ENCODE results near the gene NRG3. TPM values are rescaled to one million over a fixed set of nuclear protein-coding genes. Genes with fewer than 3 reads are reported as not detected.

The NRG3 gene
- total RNA-seq, 1 donor from 2014 or later, result not detected

DNA sequence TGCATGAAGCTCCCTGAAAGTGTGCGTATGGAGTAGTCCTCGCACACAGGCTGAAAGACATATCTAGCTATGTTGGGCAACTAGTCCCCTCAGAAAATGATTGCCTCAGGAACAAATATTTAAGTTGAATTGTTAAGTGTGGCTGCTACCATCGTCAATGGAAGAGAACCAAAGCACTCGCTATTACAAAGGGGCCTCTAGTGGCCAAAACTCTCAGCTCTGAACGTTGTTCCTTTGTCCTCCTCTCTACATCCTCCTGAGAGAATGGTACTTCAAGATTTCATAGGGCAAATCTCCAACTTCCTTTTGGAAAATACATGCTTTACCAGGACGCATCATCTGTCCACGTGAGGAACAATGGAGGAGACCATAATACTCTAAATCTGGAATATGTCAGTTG lies 209.9 kb downstream of the NRG3 start:
- DNase-seq (ENCODE audit: low read depth), result no peak

DNA sequence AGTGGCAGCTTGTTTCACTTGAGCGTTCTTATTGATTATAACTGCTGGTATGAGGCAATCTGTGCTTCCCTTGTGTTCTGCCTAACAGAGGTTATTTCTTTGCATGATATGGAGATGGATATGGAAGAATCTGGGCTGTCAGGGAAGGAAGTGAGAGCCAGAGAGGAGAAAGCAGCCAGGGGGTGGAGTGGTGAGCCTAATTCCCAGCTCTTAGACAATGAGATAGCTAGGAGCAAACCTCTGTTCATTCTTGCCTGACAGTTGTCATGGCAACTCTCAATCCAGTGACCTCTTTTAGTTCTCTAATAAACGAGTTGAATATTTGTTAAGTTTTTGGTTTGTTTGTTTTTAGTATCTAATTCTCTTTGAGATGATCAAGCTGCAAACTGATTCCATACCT lies 214.3 kb downstream of the NRG3 start:
- no peak for DNase-seq (ENCODE audit: low read depth)

DNA sequence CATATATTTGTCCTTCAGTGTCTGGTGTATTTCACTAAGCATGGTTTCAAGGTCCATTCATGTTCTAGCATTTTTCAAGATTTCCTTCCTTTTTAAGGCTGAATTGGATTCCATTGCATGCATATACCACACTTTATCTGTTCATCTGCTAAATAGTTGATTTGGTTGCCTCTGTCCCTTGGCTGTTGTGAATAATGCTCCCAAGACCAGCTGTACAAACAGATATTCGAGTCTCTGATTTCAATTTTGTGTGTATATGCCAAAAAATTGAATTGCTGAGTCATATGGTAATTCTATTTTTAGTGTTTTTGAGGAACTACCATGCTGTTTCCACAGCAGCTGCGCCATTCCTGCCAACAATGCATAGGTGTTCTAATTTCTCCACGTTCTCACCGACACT lies 216.4 kb downstream of the NRG3 start:
- DNase-seq (ENCODE audit: low read depth), result no peak

DNA sequence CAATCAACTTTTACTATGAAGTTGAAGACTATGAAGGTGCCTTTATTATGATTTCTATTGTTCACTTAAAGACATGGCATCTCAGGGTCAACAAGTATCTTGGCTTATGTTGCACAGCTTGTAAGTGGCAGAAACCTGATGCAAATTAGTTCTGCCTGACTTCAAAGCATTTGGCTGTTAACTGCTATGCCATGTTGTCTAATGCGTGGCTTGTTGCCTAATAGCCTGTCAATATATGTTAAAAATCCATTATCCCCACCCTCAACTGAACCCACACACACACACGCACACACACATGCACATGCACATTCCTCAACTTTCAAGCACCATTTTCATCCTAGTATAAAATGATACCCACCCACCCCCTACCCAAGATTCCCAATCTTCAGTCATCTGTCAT lies 217.1 kb downstream of the NRG3 start:
- no peak for DNase-seq (ENCODE audit: low read depth)

DNA sequence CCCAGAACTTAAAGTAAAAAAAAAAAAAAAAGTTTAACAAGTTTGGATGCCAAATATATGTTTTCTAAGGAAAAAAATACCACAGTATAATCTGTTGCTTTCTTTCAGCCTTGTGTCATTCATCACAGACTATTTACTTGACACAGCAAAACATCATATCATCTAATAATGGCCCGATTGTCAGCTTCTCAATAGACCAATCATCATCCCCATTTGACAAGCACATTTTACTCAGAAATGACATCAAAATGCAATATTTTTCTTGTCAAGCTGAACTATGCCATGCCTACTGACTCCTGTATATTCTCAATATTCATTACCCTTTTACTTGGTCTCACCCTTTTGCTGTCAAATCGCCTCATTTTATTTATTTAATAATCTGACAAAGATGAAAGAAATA lies 249.7 kb downstream of the NRG3 start:
- DNase-seq (ENCODE audit: low read depth), result no peak

DNA sequence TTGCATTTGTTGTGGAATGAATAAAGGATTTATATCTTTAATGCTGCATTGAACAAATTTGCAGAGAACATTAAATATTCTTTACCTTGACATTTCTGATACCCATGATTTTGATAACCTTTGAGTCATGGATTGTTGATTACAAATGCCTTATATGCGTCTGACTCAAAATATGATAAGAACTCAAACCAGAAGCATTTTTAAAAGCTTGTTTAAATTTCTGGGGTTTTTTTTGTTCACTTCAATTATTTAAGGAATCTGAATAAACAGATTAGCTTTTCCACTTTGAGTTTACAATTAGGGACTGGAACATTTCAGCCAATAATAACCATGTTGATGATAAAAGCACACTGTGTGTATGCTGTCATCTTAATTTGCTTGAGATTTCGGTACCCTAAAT lies 253.5 kb downstream of the NRG3 start:
- DNase-seq (ENCODE audit: low read depth), result no peak

DNA sequence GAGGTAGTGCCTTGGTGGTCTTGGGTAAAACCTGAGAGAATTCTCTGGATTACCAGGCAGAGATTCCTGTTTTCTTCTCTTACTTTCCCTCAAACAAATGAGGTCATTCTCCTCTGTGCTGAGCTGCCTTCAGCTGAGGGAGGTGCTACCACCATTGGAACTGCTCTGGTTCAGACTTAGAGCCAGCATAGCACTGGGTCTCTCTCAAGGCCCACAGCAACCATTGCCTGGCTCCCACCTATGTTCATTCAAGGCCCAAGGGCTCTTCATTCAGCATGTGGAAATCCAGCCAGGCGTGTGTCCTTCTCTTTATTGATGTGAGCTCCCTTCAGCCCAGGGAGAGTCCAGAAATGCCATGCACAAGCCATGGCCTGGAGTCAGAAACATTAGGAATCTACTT lies 261.1 kb downstream of the NRG3 start:
- DNase-seq (ENCODE audit: low read depth), result no peak

DNA sequence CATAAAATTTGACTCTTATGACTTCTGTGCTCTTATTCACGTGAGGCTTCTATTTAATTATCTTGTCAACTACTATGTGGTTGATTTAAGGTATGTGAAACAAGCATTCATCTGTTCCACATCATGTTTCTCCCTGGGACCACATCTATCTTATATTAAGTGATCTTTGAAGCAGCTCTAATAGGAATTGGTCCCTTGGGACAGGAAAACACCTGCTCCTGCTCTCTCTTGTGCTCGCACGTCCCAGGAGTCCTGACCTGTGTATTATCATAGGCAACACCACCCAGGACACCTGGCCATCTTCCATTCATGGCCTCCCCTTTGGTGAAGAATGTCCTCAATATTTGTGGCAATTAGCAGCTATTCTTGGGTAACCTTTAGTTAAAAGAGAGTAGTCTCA lies 269.2 kb downstream of the NRG3 start:
- no peak for DNase-seq (ENCODE audit: low read depth)

DNA sequence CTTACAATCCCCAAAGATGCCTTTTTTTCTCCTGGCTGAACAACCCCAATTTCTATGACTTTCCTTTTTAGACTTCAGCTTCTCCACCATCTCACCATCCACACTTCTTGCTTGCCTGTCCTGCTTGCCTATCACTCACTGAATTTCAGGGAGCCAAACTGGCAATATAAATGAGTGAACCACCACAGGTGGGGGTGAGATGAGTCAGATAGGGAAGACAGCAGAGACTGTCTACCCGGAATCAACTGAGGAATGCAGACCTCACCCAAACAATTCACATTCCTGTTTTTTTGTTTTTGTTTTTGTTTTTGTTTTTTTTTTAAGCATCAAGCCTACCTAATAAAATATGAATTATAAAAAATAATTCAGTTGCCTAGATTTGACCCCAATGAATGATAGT lies 273.8 kb downstream of the NRG3 start:
- no peak for DNase-seq (ENCODE audit: low read depth)

DNA sequence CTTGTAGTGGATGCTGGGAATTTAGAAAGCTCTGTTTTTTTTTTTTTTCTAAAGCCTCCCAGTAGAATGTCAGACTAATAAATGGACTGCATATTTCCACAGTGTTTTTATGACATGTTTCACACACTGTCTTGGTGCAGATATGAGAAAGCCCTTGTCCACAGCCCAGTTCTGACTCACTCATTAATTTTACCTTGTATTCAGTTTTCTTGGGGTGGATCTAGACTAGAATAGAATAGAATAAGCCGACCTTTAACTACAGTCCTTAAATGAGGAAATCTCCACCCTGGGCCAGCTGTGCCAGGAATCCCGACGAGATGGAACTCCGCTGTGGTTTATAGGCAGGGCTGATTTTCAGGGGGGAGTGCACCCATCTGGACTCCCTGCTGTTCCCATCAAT lies 274.7 kb downstream of the NRG3 start:
- no peak for DNase-seq (ENCODE audit: low read depth)

DNA sequence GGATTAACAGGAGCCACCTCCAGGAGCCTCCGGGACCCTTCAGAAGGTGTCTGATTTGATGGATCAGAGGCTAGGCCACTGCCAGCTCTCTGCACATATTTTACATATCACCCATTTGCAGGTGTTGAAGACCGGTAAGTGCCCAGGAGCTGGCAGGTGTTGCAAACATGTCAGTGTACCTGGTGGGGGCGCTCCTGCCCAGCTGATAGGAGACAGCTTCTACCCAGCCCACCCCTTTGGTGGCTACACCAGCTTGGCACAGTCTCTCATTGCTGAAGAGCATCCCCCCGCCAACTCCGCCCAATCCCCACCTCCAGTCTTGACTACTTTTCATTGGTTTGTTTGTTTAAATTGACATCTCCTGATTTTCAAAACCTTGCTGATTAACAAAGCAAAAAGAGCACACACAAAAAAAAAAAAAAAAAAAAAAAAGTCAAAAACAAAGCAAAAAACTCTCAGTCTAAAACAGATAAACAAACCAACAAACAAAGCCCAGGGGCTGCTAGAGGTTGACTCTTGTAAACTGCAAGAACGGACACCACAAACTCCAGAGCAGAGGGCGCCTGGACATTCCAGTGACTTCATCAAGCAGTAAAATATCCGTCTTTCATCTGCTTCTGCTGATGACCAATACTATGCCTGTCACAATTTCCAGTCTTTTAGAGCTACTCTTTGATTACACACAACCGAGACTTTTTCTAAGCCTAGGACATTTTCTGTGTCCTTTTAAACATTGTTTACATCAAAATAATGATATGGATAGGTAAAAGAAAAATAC lies 275.3 kb downstream of the NRG3 start:
- DNase-seq (ENCODE audit: low read depth), result no peak

DNA sequence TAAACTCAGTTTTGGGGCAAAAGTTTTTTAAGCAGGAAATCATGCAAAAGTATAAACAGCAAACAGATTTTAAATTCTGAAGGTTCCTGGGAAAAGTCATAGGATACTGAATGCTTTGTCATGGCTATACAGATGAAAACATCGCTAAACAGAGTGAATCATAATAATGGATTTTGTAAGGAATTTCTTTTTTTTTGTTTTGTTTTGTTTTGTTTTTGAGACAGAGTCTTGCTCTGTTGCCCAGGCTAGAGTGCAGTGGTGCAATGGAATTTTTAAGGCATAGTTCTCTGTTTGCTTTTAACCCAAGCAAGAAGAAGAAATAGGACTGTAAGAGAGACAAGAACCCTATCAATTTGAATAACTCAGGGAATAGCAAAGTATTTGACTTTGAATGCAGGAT lies 285.3 kb downstream of the NRG3 start:
- DNase-seq (ENCODE audit: low read depth), result no peak

DNA sequence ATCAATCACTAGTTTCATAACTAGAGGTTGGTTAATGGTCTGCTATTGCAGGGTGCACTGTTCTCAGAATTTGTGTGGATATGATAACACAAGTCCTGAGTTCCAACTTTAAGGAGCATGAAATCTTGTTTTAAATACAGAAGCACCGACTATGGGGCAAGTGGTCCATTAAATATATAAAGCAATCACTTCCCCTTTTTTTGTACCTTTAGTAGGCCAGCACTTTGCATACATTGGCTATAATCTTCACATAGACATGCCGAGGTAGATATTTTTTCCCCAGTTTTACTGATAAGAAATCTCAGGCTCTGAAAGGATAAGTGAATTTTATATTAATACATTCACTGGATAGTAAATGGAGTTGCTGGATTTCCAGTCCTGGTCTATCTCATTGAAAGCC lies 286.3 kb downstream of the NRG3 start:
- no peak for DNase-seq (ENCODE audit: low read depth)

DNA sequence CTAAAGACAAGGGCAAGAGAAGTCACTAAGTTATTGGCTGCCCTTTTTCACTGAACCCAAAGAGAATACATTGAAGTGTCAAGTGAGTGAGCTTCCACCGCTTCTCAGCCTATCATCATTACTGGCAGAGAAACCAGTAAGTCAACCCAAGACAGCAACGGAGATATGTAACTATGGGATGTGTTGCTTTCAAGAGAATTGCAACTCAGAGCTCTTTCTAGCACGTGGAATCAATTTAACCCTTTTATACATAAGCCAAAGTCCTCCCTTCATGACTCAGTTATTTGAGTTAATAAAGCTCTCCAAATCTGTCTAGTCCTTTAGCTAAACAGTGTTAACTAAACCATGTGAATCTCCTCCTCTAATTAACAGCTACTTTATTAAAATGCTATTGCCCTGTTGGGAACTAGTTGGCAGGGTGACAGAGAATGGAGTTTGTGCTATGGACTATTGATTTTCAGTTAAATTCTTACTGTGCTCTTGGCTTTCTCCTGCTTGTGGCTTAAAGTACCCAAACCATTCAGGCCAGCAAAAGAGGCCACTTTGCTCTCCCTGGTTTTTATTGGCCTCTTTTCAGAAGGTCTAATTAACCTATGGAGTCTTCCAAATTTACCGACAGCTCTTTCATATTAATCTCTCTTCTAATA lies 287.7 kb downstream of the NRG3 start:
- no peak for DNase-seq (ENCODE audit: low read depth)

DNA sequence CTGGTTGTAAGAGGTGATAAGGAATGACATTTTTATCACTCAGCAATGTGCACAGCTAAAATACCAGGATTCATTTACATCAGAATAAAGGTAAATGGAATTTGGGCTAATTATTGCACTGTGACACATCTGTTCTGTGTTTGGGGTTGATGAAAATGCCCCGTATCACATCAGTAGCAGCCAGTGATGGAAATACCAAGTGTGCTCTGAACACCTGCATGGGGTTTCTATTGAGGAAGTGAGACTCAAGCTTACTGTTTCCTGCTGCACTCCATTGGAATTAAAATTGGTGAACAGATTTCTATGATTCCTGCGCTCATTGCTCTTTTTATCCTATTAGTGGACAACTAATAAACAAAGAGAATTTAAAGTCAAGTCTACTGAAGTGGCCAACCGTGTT lies 296.9 kb downstream of the NRG3 start:
- DNase-seq (ENCODE audit: low read depth), result no peak

DNA sequence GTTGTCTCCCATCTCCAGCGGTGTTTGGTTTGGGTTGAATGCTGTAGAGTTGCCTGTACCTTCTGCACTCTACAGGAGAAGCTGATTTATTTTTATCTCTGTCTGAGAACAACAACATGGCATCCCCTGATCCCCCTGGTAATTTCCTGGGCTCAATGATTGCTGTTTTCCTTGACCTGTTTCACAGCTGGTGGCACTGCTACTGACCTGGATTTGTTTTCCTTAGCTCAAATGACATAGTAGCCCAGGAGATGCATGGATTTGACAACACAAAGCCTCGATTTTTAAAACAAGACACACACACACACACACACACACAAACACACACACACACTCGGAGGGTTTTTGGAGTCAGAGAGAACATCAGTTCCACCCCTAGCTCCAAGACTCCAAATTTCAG lies 301.6 kb downstream of the NRG3 start:
- no peak for DNase-seq (ENCODE audit: low read depth)

DNA sequence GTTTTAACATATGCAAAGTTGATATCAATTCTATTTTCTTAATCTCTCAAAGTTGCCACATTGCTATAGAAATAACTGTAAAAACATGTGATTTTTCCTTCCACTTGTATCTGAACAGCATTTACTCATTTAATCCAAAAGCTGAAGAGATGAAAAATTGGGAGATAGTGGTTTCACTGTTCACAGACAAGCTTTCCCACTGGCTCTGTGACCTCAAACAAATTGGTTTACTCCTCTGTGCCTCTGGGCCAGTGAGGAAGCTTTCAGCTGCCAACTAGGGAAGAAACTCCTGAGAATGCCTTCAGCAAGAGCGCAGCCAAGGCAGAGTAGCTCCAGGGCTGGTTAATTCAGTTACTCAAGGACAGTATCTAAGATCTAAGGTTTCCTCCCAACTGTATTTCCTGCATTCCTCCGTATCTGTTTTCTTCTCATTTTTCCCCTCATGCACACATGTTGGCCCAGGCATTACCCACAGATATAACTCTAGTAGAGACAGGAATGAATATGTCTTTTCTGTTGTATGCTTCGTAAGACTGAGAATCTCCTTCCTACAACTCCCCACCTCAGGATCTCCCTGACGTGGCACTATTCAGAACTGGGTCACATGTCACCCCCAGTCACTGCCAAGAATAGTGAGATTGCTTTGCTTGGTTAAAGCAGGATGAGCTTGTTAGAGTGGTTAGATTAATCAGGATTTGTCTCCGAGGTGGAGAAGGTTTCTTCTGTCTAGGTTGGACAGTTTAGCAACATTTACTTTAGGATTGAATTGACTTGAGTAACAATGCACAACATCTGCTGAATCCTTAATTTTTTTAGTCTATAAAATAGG lies 315.7 kb downstream of the NRG3 start:
- no peak for DNase-seq (ENCODE audit: low read depth)

DNA sequence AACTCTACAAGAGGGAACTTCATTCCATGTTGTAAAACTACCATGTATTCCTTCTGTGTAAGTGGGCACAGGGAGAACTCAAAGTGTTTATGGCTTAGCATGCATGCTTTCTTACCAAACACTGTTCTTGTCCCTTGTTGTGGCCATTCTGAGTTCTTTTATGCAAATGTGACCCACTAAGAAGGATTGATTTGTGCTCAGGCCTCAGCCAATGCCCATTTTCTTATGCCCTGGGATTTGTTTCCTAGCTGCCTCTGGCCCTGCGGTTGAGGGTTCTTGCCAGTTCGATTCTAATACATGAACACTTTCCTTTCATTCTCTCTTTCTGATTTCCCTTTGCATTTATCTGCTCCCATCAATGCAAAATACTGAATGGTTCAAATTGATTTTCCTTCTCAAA lies 316.7 kb downstream of the NRG3 start:
- DNase-seq (ENCODE audit: low read depth), result no peak

DNA sequence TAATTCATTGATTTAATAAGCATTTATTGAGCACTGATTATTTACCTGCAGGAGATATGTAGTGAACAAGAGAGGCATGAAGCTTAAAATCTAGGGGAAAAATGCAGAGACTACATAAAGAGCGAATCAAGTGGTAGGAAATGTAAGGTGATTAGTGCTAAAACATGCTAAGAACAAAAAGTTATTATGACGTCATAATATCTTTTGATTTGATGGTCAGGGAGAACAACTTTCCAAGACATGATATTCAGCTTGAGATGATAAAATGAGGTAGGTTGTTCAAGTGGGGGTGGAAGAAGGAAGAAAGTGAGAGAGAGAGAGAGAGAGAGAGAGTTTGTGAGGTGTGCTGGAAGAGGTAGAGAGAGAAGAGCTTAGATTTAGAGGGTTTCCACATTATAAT lies 317.7 kb downstream of the NRG3 start:
- no peak for DNase-seq (ENCODE audit: low read depth)

DNA sequence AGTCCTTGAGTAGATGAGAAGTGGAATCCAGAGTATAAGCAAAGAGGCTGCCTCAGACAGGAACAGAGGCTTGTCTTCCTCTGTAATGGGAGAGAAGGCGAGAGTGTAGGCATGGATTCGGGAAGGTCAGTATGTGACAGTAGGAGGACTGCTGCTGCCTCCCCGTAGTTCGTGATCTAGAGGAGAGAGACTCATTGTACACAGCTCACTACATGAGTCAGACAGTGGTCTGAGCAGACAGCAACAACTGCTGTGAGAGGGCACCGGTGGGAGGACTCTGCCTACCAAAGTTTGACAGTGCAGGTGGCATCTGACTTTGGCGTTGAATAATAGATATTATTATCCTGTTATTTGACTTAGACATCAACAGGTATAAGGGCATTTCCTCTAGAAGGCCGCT lies 319.4 kb downstream of the NRG3 start:
- no peak for DNase-seq (ENCODE audit: low read depth)

DNA sequence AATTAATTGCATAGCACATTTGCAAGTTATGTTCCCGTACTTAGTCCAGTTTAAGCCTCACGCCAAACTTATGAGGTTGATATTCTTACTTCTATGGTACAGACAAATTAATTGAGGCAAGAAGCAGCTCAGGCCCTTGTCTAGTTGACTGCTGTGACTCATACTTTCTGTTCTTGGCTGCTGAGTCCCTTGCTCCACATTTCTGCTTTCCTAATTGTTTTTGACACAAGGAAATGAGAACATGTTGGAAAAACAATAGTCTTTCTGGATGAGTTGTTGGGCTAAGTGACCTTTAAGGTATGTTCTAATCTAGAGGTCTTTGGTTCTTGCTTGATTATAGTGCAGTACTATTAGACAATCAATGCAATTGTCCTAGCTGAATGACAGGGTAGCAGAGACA lies 331.8 kb downstream of the NRG3 start:
- no peak for DNase-seq (ENCODE audit: low read depth)

DNA sequence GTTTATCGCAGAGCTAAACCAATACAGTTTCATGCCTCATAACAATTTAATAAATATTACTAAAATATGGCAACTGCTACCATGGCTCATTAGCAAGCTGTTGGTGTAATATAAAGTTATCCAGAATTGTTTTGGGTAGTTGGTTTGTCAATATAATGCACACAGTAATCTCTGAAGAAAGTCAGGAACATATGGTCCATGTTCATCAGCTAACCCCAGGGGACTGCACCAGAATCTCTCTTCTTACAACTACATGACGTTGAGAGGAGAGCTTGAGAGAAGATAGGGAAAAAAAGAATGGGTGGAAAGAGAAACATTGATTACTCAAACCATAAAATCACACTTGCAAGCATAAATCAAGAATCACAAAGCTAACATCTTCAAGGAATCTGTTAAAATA lies 333.7 kb downstream of the NRG3 start:
- DNase-seq (ENCODE audit: low read depth), result no peak
